IPS-11a (cell line): ENCODE results near the gene PSAPL1.

Source experiments
- H3K4me3 ChIP-seq: one replicate; pipeline ENCODE4 v1.5.1; 2013; ENCODE audit warnings: low read depth, low read length, control low read depth

Gene PSAPL1

GRCh38 chr4:7434766-7435150 is at the start of gene PSAPL1:
TSS of gene PSAPL1 (minus strand) at chr4:7434930. CDS start at chr4:7434879, 51 bp downstream.
- H3K4me3 ChIP-seq = no peak within 1 kb of the TSS

- no peak overlapping the region for H3K4me3 ChIP-seq
These were observed 46.5 kb upstream of the PSAPL1 start for GRCh38 chr4:7481227-7481626.

GRCh38 chr4:7480423-7480822 is 45.7 kb upstream of the PSAPL1 start:
- no peak overlapping the region for H3K4me3 ChIP-seq

GRCh38 chr4:7478665-7479064 is 43.9 kb upstream of the PSAPL1 start:
- H3K4me3 ChIP-seq = no peak overlapping the region

GRCh38 chr4:7477695-7478094 is 43.0 kb upstream of the PSAPL1 start:
- no peak overlapping the region for H3K4me3 ChIP-seq

GRCh38 chr4:7476820-7477219 is 42.1 kb upstream of the PSAPL1 start:
- H3K4me3 ChIP-seq = no peak overlapping the region

- H3K4me3 ChIP-seq = no peak overlapping the region
These were observed 40.5 kb upstream of the PSAPL1 start for GRCh38 chr4:7475207-7475606.

- no peak overlapping the region for H3K4me3 ChIP-seq
These were observed 39.6 kb upstream of the PSAPL1 start for GRCh38 chr4:7474320-7474719.

GRCh38 chr4:7473081-7473480 is 38.4 kb upstream of the PSAPL1 start:
- H3K4me3 ChIP-seq = no peak overlapping the region

- H3K4me3 ChIP-seq = no peak overlapping the region
These were observed 37.8 kb upstream of the PSAPL1 start for GRCh38 chr4:7472442-7473013.

GRCh38 chr4:7470522-7471128 is 35.9 kb upstream of the PSAPL1 start:
- no peak overlapping the region for H3K4me3 ChIP-seq

GRCh38 chr4:7470111-7470510 is 35.4 kb upstream of the PSAPL1 start:
- no peak overlapping the region for H3K4me3 ChIP-seq

GRCh38 chr4:7469023-7469422 is 34.3 kb upstream of the PSAPL1 start:
- H3K4me3 ChIP-seq = no peak overlapping the region

GRCh38 chr4:7467471-7467870 is 32.7 kb upstream of the PSAPL1 start:
- H3K4me3 ChIP-seq = no peak overlapping the region

- no peak overlapping the region for H3K4me3 ChIP-seq
These were observed 32.2 kb upstream of the PSAPL1 start for GRCh38 chr4:7466904-7467303.

GRCh38 chr4:7466215-7466614 is 31.5 kb upstream of the PSAPL1 start:
- H3K4me3 ChIP-seq = no peak overlapping the region

GRCh38 chr4:7465017-7465416 is 30.3 kb upstream of the PSAPL1 start:
- H3K4me3 ChIP-seq = no peak overlapping the region

- H3K4me3 ChIP-seq = no peak overlapping the region
These were observed 29.5 kb upstream of the PSAPL1 start for GRCh38 chr4:7464259-7464655.

GRCh38 chr4:7463566-7464258 is 29.0 kb upstream of the PSAPL1 start:
- no peak overlapping the region for H3K4me3 ChIP-seq

- no peak overlapping the region for H3K4me3 ChIP-seq
These were observed 27.8 kb upstream of the PSAPL1 start for GRCh38 chr4:7462509-7462971.

GRCh38 chr4:7461230-7461629 is 26.5 kb upstream of the PSAPL1 start:
- no peak overlapping the region for H3K4me3 ChIP-seq

GRCh38 chr4:7460566-7460965 is 25.8 kb upstream of the PSAPL1 start:
- no peak overlapping the region for H3K4me3 ChIP-seq
